B cell (primary cell): Measurements from ENCODE around the gene PRKACB. TPM values are rescaled to one million over a fixed set of nuclear protein-coding genes. Genes with fewer than 3 reads are reported as not detected.

Experiments used
- ATAC-seq: fragments of 200-7000 bp; cut with Tn5 transposase; one replicate; pipeline ENCODE4 v1.10.0; 2021; ENCODE audit warnings: low read depth, mild to moderate bottlenecking, moderate number of reproducible peaks, moderate library complexity
- CTCF ChIA-PET: fragments of 350-600 bp; sonication (Branson Sonifier 250); formaldehyde crosslinking; loops from one replicate; lab custom pipeline; 2021; ENCODE audit warnings: antibody characterized with exemption, inconsistent platforms; lab: Charles Lee
- POLR2A ChIA-PET: fragments of 350-600 bp; sonication (Branson Sonifier 250); formaldehyde crosslinking; loops from one replicate; lab custom pipeline; 2021; ENCODE audit warnings: antibody characterized with exemption; lab: Charles Lee
- DNase-seq: peaks from one replicate; pipeline ENCODE4 v3.0.0; 2013
- H2AFZ ChIP-seq: 2 replicates; pipeline ENCODE4 v1.6.1; 2012; ENCODE audit warnings: mild to moderate bottlenecking, low read depth, low read length; ENCODE audit not compliant: insufficient read depth, poor library complexity, severe bottlenecking
- H3K27ac ChIP-seq, 2 donors: 1 replicate in 1 of 2; 2 replicates in 1 of 2; pipeline ENCODE4 v1.5.1; 2012 to 2013; ENCODE audit warnings: low read length in 2 of 2, mild to moderate bottlenecking in 2 of 2, moderate library complexity in 1 of 2
- H3K27me3 ChIP-seq, 4 experiments: fragments of 200-600 bp in 1 of 4; sonication (generic) in 1 of 4; replicated peaks in 1 of 4; 1 replicate in 2 of 4; 2 replicates in 2 of 4; pipeline versions ENCODE4 v1.6.1 to v1.7.0; 2013 to 2016; ENCODE audit warnings: low read length in 3 of 4, mild to moderate bottlenecking in 2 of 4, mixed read lengths in 1 of 4, moderate library complexity in 1 of 4; ENCODE audit not compliant: insufficient read depth in 4 of 4, control insufficient read depth in 3 of 4; ENCODE audit errors: control extremely low read depth in 1 of 4
- H3K36me3 ChIP-seq, 2 experiments: replicated peaks in 1 of 2; 1 replicate in 1 of 2; 2 replicates in 1 of 2; pipeline versions ENCODE4 v1.6.1 to v1.7.1; 2013; ENCODE audit warnings: low read length in 1 of 2; ENCODE audit not compliant: insufficient read depth in 2 of 2, control insufficient read depth in 1 of 2; ENCODE audit errors: control extremely low read depth in 1 of 2, extremely low read depth in 1 of 2
- H3K4me1 ChIP-seq, 2 donors: fragments of 200-600 bp in 1 of 2; sonication (generic) in 1 of 2; 1 replicate in 1 of 2; 2 replicates in 1 of 2; pipeline versions ENCODE4 v1.5.1 to v1.6.1; 2013 to 2017; ENCODE audit warnings: low read length in 2 of 2; ENCODE audit not compliant: control insufficient read depth in 2 of 2, insufficient read depth in 2 of 2
- H3K4me2 ChIP-seq: replicated peaks from 2 replicates; pipeline ENCODE3; 2012; ENCODE audit warnings: mild to moderate bottlenecking, low read depth, low read length; ENCODE audit not compliant: poor library complexity, severe bottlenecking
- H3K4me3 ChIP-seq, 5 experiments: fragments of 200-600 bp in 1 of 5; sonication (generic) in 1 of 5; 1 replicate in 3 of 5; 2 replicates in 2 of 5; pipeline versions ENCODE4 v1.5.1 to v1.7.0; 2011 to 2016; ENCODE audit warnings: low read length in 4 of 5, mild to moderate bottlenecking in 4 of 5, low read depth in 2 of 5, control low read depth in 1 of 5, moderate library complexity in 1 of 5; ENCODE audit not compliant: insufficient read depth in 1 of 5; ENCODE audit errors: control extremely low read depth in 1 of 5, extremely low read depth in 1 of 5
- H3K79me2 ChIP-seq: fragments of 200-600 bp; sonication (generic); one replicate; pipeline ENCODE4 v1.6.0; 2016; ENCODE audit warnings: low read length; ENCODE audit not compliant: control insufficient read depth, insufficient read depth
- H3K9ac ChIP-seq: fragments of 200-600 bp; sonication (generic); 2 replicates; pipeline ENCODE4 v1.6.1; 2017; ENCODE audit warnings: mild to moderate bottlenecking, low read length, moderate library complexity
- H3K9me3 ChIP-seq, 3 donors: one replicate each; pipeline versions ENCODE4 v1.6.1 to v1.7.1; 2013; ENCODE audit warnings: low read length in 2 of 3; ENCODE audit not compliant: control insufficient read depth in 2 of 3, insufficient read depth in 1 of 3; ENCODE audit errors: control extremely low read depth in 1 of 3
- H4K20me1 ChIP-seq: 2 replicates; pipeline ENCODE4 v1.6.0; 2012; ENCODE audit warnings: mild to moderate bottlenecking, low read length; ENCODE audit not compliant: insufficient read depth, control insufficient read depth, poor library complexity, severe bottlenecking
- H3K27ac Mint-ChIP-seq: one replicate; pipeline ENCODE4 v1.8.0; 2021; ENCODE audit warnings: mixed read lengths
- H3K27me3 Mint-ChIP-seq: one replicate; pipeline ENCODE4 v1.8.0; 2021; ENCODE audit warnings: mixed read lengths
- H3K4me1 Mint-ChIP-seq: one replicate; pipeline ENCODE4 v1.8.0; 2021; ENCODE audit warnings: mixed read lengths
- H3K4me3 Mint-ChIP-seq: one replicate; pipeline ENCODE4 v1.8.0; 2021; ENCODE audit warnings: mixed read lengths
- H3K9me3 Mint-ChIP-seq: one replicate; pipeline ENCODE4 v1.8.0; 2022; ENCODE audit warnings: mixed read lengths; ENCODE audit not compliant: insufficient read depth
- EZH2 ChIP-seq: IDR thresholded peaks from 2 replicates; pipeline ENCODE4 v1.6.1; 2012; ENCODE audit warnings: borderline replicate concordance, low read depth, mild to moderate bottlenecking, moderate library complexity, low read length; ENCODE audit not compliant: insufficient read depth, poor library complexity, severe bottlenecking
- WGBS: methylation state at CpG from one replicate; pipeline ENCODE4 v1.1.5; 2013; ENCODE audit warnings: missing lambda C conversion rate; ENCODE audit not compliant: insufficient coverage; 5-methylcytosine and 5-hydroxymethylcytosine counted together
- intact Hi-C: fragments of 100-400 bp; cut with micrococcal nuclease; formaldehyde crosslinking; loops from one replicate; pipeline ENCODE4 v1.10.0; 2022
- polyA plus RNA-seq: library from polyadenylated mRNA; depleted of rRNA; stranded (reverse); fragments of >200 nt; gene quantifications from 2 replicates; pipeline ENCODE4 v1.2.3, GENCODE V29; 2012
- total RNA-seq, 2 donors: library from RNA; stranded (reverse); fragments of 120-200 nt in 1 of 2; gene quantifications; 1 replicate in 1 of 2; 2 replicates in 1 of 2; pipeline versions ENCODE4 v1.2.3 to v1.2.4, GENCODE V29; 2013 to 2022
- TF ChIP-seq, protein P1 (sequence below): fragments of 200-600 bp; IDR thresholded peaks from one replicate; pipeline ENCODE4 v1.8.0; 2022; ENCODE audit warnings: antibody characterized with exemption, mild to moderate bottlenecking

The PRKACB gene
- total and polyA plus RNA-seq, 2 donors (not counting 1 experiment from before 2014, with no cell fraction given): 14.9 to 53.9 TPM

GRCh38 chr1:84166797-84167196 lies 22.7 kb downstream of the PRKACB start:
- ATAC-seq (no peak), DNase-seq (no peak)
- Mint-ChIP-seq H3K27me3 (no peaks in the 10 kb centered on the region), H3K4me3 (peak overlapping the region; percentile 27), H3K4me1 (peaks cover 58% of the 10 kb centered on the region), H3K27ac (no peak overlapping the region), H3K9me3 (no peaks in the 10 kb centered on the region)
- peaks cover 93% of the 10 kb centered on the region for H3K79me2 ChIP-seq
- no peaks in the 10 kb centered on the region for H3K9me3 ChIP-seq
- ChIA-PET POLR2A (no interaction called here), CTCF (no interaction called here)
- H3K4me1 ChIP-seq: peaks cover 15 to 44% of the 10 kb centered on the region in 2 donors
- H3K4me2 ChIP-seq: peak overlapping the region; percentile 1
- TF ChIP-seq, protein P1, sequence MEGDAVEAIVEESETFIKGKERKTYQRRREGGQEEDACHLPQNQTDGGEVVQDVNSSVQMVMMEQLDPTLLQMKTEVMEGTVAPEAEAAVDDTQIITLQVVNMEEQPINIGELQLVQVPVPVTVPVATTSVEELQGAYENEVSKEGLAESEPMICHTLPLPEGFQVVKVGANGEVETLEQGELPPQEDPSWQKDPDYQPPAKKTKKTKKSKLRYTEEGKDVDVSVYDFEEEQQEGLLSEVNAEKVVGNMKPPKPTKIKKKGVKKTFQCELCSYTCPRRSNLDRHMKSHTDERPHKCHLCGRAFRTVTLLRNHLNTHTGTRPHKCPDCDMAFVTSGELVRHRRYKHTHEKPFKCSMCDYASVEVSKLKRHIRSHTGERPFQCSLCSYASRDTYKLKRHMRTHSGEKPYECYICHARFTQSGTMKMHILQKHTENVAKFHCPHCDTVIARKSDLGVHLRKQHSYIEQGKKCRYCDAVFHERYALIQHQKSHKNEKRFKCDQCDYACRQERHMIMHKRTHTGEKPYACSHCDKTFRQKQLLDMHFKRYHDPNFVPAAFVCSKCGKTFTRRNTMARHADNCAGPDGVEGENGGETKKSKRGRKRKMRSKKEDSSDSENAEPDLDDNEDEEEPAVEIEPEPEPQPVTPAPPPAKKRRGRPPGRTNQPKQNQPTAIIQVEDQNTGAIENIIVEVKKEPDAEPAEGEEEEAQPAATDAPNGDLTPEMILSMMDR: no peak
- TF ChIP-seq EZH2: no peak
- 82% methylated on average over 1 of the region's 1 CpG for WGBS
- intact Hi-C loops: no loop called here
- H3K9ac ChIP-seq: no peak overlapping the region
- H3K27ac ChIP-seq: no peak overlapping the region
- H4K20me1 ChIP-seq: peaks cover 19% of the 10 kb centered on the region
- peaks cover 0 to 1% of the 10 kb centered on the region in 2 experiments for H3K36me3 ChIP-seq
- no peaks in the 10 kb centered on the region for H3K27me3 ChIP-seq
- H3K4me3 ChIP-seq: no peak overlapping the region
- H2AFZ ChIP-seq: no peak overlapping the region

- no peak for TF ChIP-seq EZH2
- TF ChIP-seq, protein P1: no peak
- DNase-seq (no peak), ATAC-seq (no peak)
- no peak overlapping the region for H3K4me2 ChIP-seq
- CTCF ChIA-PET: interaction anchor here (1.0 to 1.1 kb wide), 2 partner anchors 25 to 130 kb away, joined by 3 read pairs; partner anchors contain the start of gene PRKACB
- H2AFZ ChIP-seq: no peak overlapping the region
- H3K9me3 ChIP-seq: no peaks in the 10 kb centered on the region
- H3K9me3 Mint-ChIP-seq: no peaks in the 10 kb centered on the region
- H3K4me3 Mint-ChIP-seq: no peak overlapping the region
- H3K9ac ChIP-seq: no peak overlapping the region
- peaks cover 44% of the 10 kb centered on the region for H3K4me1 Mint-ChIP-seq
- intact Hi-C loops: no loop called here
- no peaks in the 10 kb centered on the region for H3K27me3 Mint-ChIP-seq
- H4K20me1 ChIP-seq: peaks cover 4% of the 10 kb centered on the region
- no CpG with 5 or more reads among the region's 2 CpGs for WGBS
- H3K36me3 ChIP-seq: no peaks in the 10 kb centered on the region
- H3K27me3 ChIP-seq: no peaks in the 10 kb centered on the region
- H3K4me3 ChIP-seq: no peak overlapping the region
- H3K4me1 ChIP-seq: peaks cover 15 to 32% of the 10 kb centered on the region in 2 donors
- no peak overlapping the region for H3K27ac ChIP-seq
- H3K79me2 ChIP-seq: peaks cover 89% of the 10 kb centered on the region
- POLR2A ChIA-PET: interaction anchor here (0.6 kb wide), 1 partner anchor 407 kb away, joined by 6 read pairs; no protein-coding TSS in a partner anchor
- no peak overlapping the region for H3K27ac Mint-ChIP-seq
Observed at GRCh38 chr1:84168783-84169182, 24.7 kb downstream of the PRKACB start.
